MCF 10A (cell line): ENCODE data around the gene NR2C1. TPM values are rescaled to one million over a fixed set of nuclear protein-coding genes. Genes with fewer than 3 reads are reported as not detected.
"Not testable (repeated sequence)": the region's sequence is repeated elsewhere in the genome, so short reads cannot be mapped to it uniquely, and the experiment has no call there.

Source experiments
- BruUV-seq: library from RNA; stranded (reverse); fragments of 400-500 nt; replicated peaks from 2 replicates; lab custom pipeline; 2021; lab: Mats Ljungman, UMichigan
- CTCF ChIA-PET: fragments of 300-600 bp; sonication (Branson Sonifier 250); formaldehyde crosslinking; extraction: SDS; loops from one replicate; lab custom pipeline; 2021; ENCODE audit warnings: antibody characterized with exemption, inconsistent platforms; lab: Yijun Ruan, JAX
- POLR2A ChIA-PET: fragments of 300-600, 350-650 bp; sonication (Branson Sonifier 250); formaldehyde crosslinking; extraction: SDS; loops from one replicate; lab custom pipeline; 2020; ENCODE audit warnings: antibody characterized with exemption, inconsistent platforms; lab: Yijun Ruan, JAX
- DNase-seq: peaks from one replicate; pipeline ENCODE4 v3.0.0-alpha.2; 2018; ENCODE audit not compliant: unreplicated experiment
- H3K27ac Mint-ChIP-seq: one replicate; pipeline ENCODE4 v1.8.0; 2022; ENCODE audit warnings: mild to moderate bottlenecking, low read depth, mixed read lengths; ENCODE audit not compliant: unreplicated experiment
- H3K27me3 Mint-ChIP-seq: one replicate; pipeline ENCODE4 v1.8.0; 2022; ENCODE audit warnings: mixed read lengths; ENCODE audit not compliant: insufficient read depth, unreplicated experiment
- H3K36me3 Mint-ChIP-seq: one replicate; pipeline ENCODE4 v1.8.0; 2022; ENCODE audit warnings: mild to moderate bottlenecking, moderate library complexity, mixed read lengths; ENCODE audit not compliant: insufficient read depth, unreplicated experiment
- H3K4me1 Mint-ChIP-seq: one replicate; pipeline ENCODE4 v1.8.0; 2022; ENCODE audit warnings: mixed read lengths; ENCODE audit not compliant: insufficient read depth, unreplicated experiment
- H3K4me3 Mint-ChIP-seq: one replicate; pipeline ENCODE4 v1.8.0; 2022; ENCODE audit warnings: mild to moderate bottlenecking, moderate library complexity, mixed read lengths; ENCODE audit not compliant: unreplicated experiment
- H3K9me3 Mint-ChIP-seq: one replicate; pipeline ENCODE4 v1.8.0; 2022; ENCODE audit warnings: mixed read lengths; ENCODE audit not compliant: unreplicated experiment
- intact Hi-C: fragments of 100-400 bp; cut with micrococcal nuclease; formaldehyde crosslinking; loops from 2 replicates; pipeline ENCODE4 v1.14.1; 2022
- total RNA-seq: library from RNA; stranded (reverse); gene quantifications from 2 replicates; pipeline ENCODE4 v1.2.3, GENCODE V29; 2022
- TF ChIP-seq, protein P1 (sequence below): fragments of 200-600 bp; IDR thresholded peaks from one replicate; pipeline ENCODE4 v1.8.0; 2022; ENCODE audit warnings: antibody characterized with exemption, mild to moderate bottlenecking; ENCODE audit not compliant: unreplicated experiment

Gene NR2C1
- total RNA-seq, 1 experiment from 2014 or later = 29.0 TPM

DNA sequence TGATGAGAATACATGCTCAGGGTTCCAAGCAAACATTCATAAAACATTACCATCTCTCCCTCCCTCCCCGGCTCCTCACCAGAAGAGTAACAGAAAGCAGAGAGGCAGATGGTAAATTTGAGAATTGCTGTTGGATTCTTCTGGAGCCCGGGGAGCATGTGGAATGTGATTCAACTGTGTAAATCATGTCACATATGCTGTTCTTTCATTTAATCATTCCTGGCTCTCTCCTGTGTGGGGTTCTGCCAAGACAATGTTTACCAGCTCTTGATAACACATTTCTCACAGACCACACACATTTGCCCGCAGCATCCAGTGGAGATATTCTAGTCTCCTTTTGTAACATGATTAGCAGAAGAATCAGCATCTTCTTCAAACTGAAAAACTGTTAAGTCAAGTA lies 23.4 kb upstream of the NR2C1 start:
- Mint-ChIP-seq H3K27ac (no peak overlapping the region), H3K9me3 (no peaks in the 10 kb centered on the region), H3K4me1 (peaks cover 8% of the 10 kb centered on the region), H3K27me3 (no peaks in the 10 kb centered on the region), H3K4me3 (no peak overlapping the region), H3K36me3 (peaks cover 63% of the 10 kb centered on the region)
- no peak for DNase-seq
- CTCF ChIA-PET = interaction anchor here (0.6 kb wide), 1 partner anchor 281 kb away, joined by 3 read pairs; no protein-coding TSS in a partner anchor
- POLR2A ChIA-PET = no interaction called here
- BruUV-seq = no TSS peak
- intact Hi-C loops = no loop called here
- TF ChIP-seq, protein P1, sequence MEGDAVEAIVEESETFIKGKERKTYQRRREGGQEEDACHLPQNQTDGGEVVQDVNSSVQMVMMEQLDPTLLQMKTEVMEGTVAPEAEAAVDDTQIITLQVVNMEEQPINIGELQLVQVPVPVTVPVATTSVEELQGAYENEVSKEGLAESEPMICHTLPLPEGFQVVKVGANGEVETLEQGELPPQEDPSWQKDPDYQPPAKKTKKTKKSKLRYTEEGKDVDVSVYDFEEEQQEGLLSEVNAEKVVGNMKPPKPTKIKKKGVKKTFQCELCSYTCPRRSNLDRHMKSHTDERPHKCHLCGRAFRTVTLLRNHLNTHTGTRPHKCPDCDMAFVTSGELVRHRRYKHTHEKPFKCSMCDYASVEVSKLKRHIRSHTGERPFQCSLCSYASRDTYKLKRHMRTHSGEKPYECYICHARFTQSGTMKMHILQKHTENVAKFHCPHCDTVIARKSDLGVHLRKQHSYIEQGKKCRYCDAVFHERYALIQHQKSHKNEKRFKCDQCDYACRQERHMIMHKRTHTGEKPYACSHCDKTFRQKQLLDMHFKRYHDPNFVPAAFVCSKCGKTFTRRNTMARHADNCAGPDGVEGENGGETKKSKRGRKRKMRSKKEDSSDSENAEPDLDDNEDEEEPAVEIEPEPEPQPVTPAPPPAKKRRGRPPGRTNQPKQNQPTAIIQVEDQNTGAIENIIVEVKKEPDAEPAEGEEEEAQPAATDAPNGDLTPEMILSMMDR = no peak

DNA sequence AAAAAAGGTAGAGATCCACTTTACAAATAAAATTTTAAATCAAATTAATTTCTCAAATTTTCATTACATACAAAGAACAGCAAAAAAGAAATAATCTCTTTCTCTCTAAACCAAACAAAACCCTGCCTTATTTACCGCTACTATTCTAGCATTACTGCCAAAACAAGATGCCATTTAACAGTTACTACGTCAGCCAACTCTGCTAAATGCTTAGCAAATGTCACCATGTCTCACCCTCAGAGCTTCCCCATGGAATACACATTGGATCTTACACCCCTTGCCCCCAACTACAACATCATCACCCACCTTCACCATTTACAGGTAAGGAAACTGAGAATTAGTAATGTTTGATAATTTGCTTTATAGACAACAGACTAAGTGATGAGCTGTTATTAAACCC lies 23.0 kb upstream of the NR2C1 start:
- DNase-seq = no peak
- intact Hi-C loops = no loop called here
- no peaks in the 10 kb centered on the region for H3K27me3 Mint-ChIP-seq
- POLR2A ChIA-PET = no interaction called here
- peaks cover 8% of the 10 kb centered on the region for H3K4me1 Mint-ChIP-seq
- TF ChIP-seq, protein P1 = no peak
- peaks cover 68% of the 10 kb centered on the region for H3K36me3 Mint-ChIP-seq
- CTCF ChIA-PET = interaction anchor here (0.6 kb wide), 1 partner anchor 32 kb away, joined by 3 read pairs; no protein-coding TSS in a partner anchor
- no peak overlapping the region for H3K27ac Mint-ChIP-seq
- H3K4me3 Mint-ChIP-seq = no peak overlapping the region
- no TSS peak for BruUV-seq
- H3K9me3 Mint-ChIP-seq = no peaks in the 10 kb centered on the region

DNA sequence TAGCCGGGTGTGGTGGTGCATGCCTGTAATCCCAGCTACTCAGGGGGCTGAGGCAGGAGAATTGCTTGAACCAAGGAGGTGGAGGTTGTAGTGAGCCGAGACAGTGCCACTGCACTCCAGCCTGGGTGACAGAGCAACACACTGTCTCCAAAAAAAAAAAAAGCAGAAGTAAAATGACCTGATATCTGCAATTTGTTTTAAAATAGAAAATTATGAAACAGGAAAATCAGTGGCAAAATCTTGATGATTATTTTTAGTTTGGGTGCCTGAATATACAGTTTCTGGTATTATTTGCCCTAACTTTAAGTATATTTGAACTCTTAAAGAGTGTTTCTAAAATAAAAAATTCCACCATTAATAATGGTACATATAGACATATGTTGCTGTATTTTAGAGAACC lies 22.4 kb upstream of the NR2C1 start:
- H3K27me3 Mint-ChIP-seq, DNase-seq, H3K27ac Mint-ChIP-seq, H3K4me1 Mint-ChIP-seq, BruUV-seq, H3K9me3 Mint-ChIP-seq, H3K4me3 Mint-ChIP-seq, intact Hi-C loops: not testable (repeated sequence)
- H3K36me3 Mint-ChIP-seq = peaks cover 68% of the 10 kb centered on the region
- ChIA-PET POLR2A (interaction anchor here (0.7 kb wide), 2 partner anchors 23 to 150 kb away, joined by 3 read pairs; no protein-coding TSS in a partner anchor), CTCF (interaction anchor here (0.6 kb wide), 1 partner anchor 33 kb away, joined by 3 read pairs; no protein-coding TSS in a partner anchor)

DNA sequence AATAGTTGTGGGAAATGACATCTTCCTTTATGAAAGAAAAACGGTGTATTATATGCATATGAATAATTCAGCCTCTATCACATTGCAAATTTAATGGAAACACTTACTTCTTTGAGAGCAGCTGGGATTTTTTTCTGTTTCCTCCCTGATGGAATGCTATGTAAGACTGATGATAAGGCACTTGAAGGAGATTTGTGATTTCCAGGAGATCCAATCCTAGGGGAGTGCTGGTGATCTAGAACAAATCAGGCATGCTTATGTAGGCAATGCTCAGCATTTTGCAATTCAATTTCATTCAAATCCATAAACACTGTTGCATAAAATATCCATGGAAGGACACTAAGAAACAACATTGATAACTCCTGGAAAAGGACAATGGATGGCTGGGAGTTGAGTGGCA lies 16.0 kb upstream of the NR2C1 start:
- Mint-ChIP-seq H3K36me3 (peaks cover 75% of the 10 kb centered on the region), H3K27me3 (no peaks in the 10 kb centered on the region), H3K4me1 (peaks cover 5% of the 10 kb centered on the region), H3K9me3 (no peaks in the 10 kb centered on the region), H3K27ac (no peak overlapping the region), H3K4me3 (no peak overlapping the region)
- TF ChIP-seq, protein P1 = no peak
- ChIA-PET CTCF (interaction anchor here (0.6 kb wide), 1 partner anchor 385 kb away, joined by 3 read pairs; no protein-coding TSS in a partner anchor), POLR2A (interaction anchor here (0.6 kb wide), 1 partner anchor 141 kb away, joined by 4 read pairs; no protein-coding TSS in a partner anchor)
- no TSS peak for BruUV-seq
- intact Hi-C loops = no loop called here
- DNase-seq = no peak
